ENCODE data around the gene DPYSL4.
A peak's percentile ranks its signal among the peaks of the same experiment; 100 is the strongest.

The DPYSL4 gene

GRCh38 chr10:132186488-132187429 is at the start of gene DPYSL4:
Gene DPYSL4 (plus strand): TSS chr10:132186948. CDS start chr10:132187064, 116 bp downstream.
- DNase-seq = no peak

- DNase-seq = peak; percentile 48
Measured at GRCh38 chr10:132137111-132138072, 49.4 kb upstream of the DPYSL4 start.

GRCh38 chr10:132138133-132138532 is 48.6 kb upstream of the DPYSL4 start:
- DNase-seq = peak; percentile 55

GRCh38 chr10:132138596-132138995 is 48.2 kb upstream of the DPYSL4 start:
- DNase-seq = peak; percentile 53

GRCh38 chr10:132139526-132139925 is 47.2 kb upstream of the DPYSL4 start:
- peak; percentile 48 for DNase-seq

GRCh38 chr10:132140167-132140925 is 46.4 kb upstream of the DPYSL4 start:
- peak; percentile 47 for DNase-seq

- peak; percentile 46 for DNase-seq
Measured at GRCh38 chr10:132141076-132141475, 45.7 kb upstream of the DPYSL4 start.

- peak; percentile 61 for DNase-seq
Measured at GRCh38 chr10:132141526-132142395, 45.0 kb upstream of the DPYSL4 start.

- DNase-seq = peak; percentile 83
Measured at GRCh38 chr10:132142396-132143161, 44.2 kb upstream of the DPYSL4 start.

GRCh38 chr10:132143162-132143561 is 43.6 kb upstream of the DPYSL4 start:
- peak; percentile 28 for DNase-seq

- DNase-seq = peak; percentile 61
Measured at GRCh38 chr10:132144086-132144485, 42.7 kb upstream of the DPYSL4 start.

GRCh38 chr10:132145002-132145401 is 41.7 kb upstream of the DPYSL4 start:
- no peak for DNase-seq

GRCh38 chr10:132145521-132146185 is 41.1 kb upstream of the DPYSL4 start:
- no peak for DNase-seq

GRCh38 chr10:132146271-132146671 is 40.5 kb upstream of the DPYSL4 start:
- DNase-seq = no peak

GRCh38 chr10:132146941-132147915 is 39.5 kb upstream of the DPYSL4 start:
- DNase-seq = peak; percentile 58

- DNase-seq = peak; percentile 59
Measured at GRCh38 chr10:132148261-132149251, 38.2 kb upstream of the DPYSL4 start.

- peak; percentile 60 for DNase-seq
Measured at GRCh38 chr10:132149271-132149670, 37.5 kb upstream of the DPYSL4 start.
